Vagina (tissue), 2 donors: ENCODE results near the gene SIAE. TPM values are rescaled to one million over a fixed set of nuclear protein-coding genes. Genes with fewer than 3 reads are reported as not detected.
A peak's percentile ranks its signal among the peaks of the same experiment; 100 is the strongest.

Source experiments
- DNase-seq, 2 donors: peaks; one replicate each; pipeline ENCODE4 v3.0.0-alpha.2; 2017; ENCODE audit errors: extremely low spot score in 2 of 2
- H3K27ac ChIP-seq: fragments of 200-600 bp; sonication (generic); one replicate; pipeline ENCODE4 v1.5.1; 2019
- H3K27me3 ChIP-seq: fragments of 200-600 bp; sonication (generic); one replicate; pipeline ENCODE4 v1.5.1; 2019
- H3K36me3 ChIP-seq, 2 donors: fragments of 200-600 bp; sonication (generic); one replicate each; pipeline ENCODE4 v1.5.1; 2017 to 2019
- H3K4me1 ChIP-seq: fragments of 200-600 bp; sonication (generic); one replicate; pipeline ENCODE4 v1.5.1; 2019
- H3K4me3 ChIP-seq, 2 donors: fragments of 200-600 bp; sonication (generic); 1 replicate in 1 of 2; 2 replicates in 1 of 2; pipeline ENCODE4 v1.5.1; 2016 to 2019
- H3K9me3 ChIP-seq: fragments of 200-600 bp; sonication (generic); one replicate; pipeline ENCODE4 v1.5.1; 2019
- CTCF ChIP-seq, 3 experiments: fragments of 450-650 bp in 2 of 3; fragments of 200-600 bp in 1 of 3; sonication (generic) in 1 of 3; IDR thresholded peaks; one replicate each; pipeline ENCODE4 v1.5.1; 2017 to 2019; ENCODE audit warnings: antibody characterized with exemption in 3 of 3, mild to moderate bottlenecking in 2 of 3, moderate library complexity in 2 of 3
- POLR2A ChIP-seq, 2 donors: fragments of 450-650 bp; IDR thresholded peaks; one replicate each; pipeline ENCODE4 v1.6.1; 2017; ENCODE audit warnings: antibody characterized with exemption in 2 of 2, mild to moderate bottlenecking in 2 of 2, moderate library complexity in 2 of 2
- POLR2AphosphoS5 ChIP-seq, 2 donors: sonication (generic); formaldehyde crosslinking; IDR thresholded peaks; one replicate each; pipeline ENCODE4 v1.9.0; 2017; ENCODE audit warnings: antibody characterized with exemption in 2 of 2, mild to moderate bottlenecking in 2 of 2, low read depth in 1 of 2; ENCODE audit not compliant: insufficient read depth in 1 of 2
- intact Hi-C: fragments of 100-400 bp; cut with DNase I; formaldehyde crosslinking; loops from one replicate; pipeline ENCODE4 v1.15.1; 2023
- total RNA-seq: library from RNA; depleted of rRNA; stranded (reverse); fragments of >200 nt; gene quantifications from one replicate; pipeline ENCODE4 v1.2.3, GENCODE V29; 2016

Gene SIAE
- total RNA-seq, 1 donor from 2014 or later = 10.6 TPM

GRCh38 chr11:124633355-124633754, 40.2 kb downstream of the SIAE start:
- DNase-seq = no peak
- H3K36me3 ChIP-seq = peaks cover 3 to 44% of the 10 kb centered on the region in 2 donors
- intact Hi-C loops = no loop called here
- H3K27me3 ChIP-seq = no peaks in the 10 kb centered on the region
- TF ChIP-seq POLR2AphosphoS5 (IDR thresholded peaks at IDR 0.05; ENCODE audit: insufficient read depth in 1 of 2, low read depth in 1 of 2) (no peak), POLR2A (IDR thresholded peaks at IDR 0.05) (no peak), CTCF (IDR thresholded peaks at IDR 0.05) (no peak)
- H3K4me3 ChIP-seq = no peak overlapping the region
- H3K27ac ChIP-seq = no peak overlapping the region
- no peaks in the 10 kb centered on the region for H3K4me1 ChIP-seq
- no peaks in the 10 kb centered on the region for H3K9me3 ChIP-seq

GRCh38 chr11:124629961-124630360, 43.6 kb downstream of the SIAE start:
- peaks cover 3 to 70% of the 10 kb centered on the region in 2 donors for H3K36me3 ChIP-seq
- H3K9me3 ChIP-seq = no peaks in the 10 kb centered on the region
- H3K4me1 ChIP-seq = peaks cover 3% of the 10 kb centered on the region
- no peaks in the 10 kb centered on the region for H3K27me3 ChIP-seq
- H3K27ac ChIP-seq = no peak overlapping the region
- no peak for DNase-seq
- no peak overlapping the region for H3K4me3 ChIP-seq
- intact Hi-C loops = no loop called here
- no peak for TF ChIP-seq POLR2AphosphoS5 (IDR thresholded peaks at IDR 0.05; ENCODE audit: insufficient read depth in 1 of 2, low read depth in 1 of 2)
- TF ChIP-seq CTCF (IDR thresholded peaks at IDR 0.05) = no peak
- no peak for TF ChIP-seq POLR2A (IDR thresholded peaks at IDR 0.05)

GRCh38 chr11:124627546-124627945, 46.0 kb downstream of the SIAE start:
- intact Hi-C loops = no loop called here
- H3K9me3 ChIP-seq = no peaks in the 10 kb centered on the region
- no peak for DNase-seq
- peaks cover 3 to 55% of the 10 kb centered on the region in 2 donors for H3K36me3 ChIP-seq
- H3K4me3 ChIP-seq = no peak overlapping the region
- TF ChIP-seq POLR2A (IDR thresholded peaks at IDR 0.05) = no peak
- TF ChIP-seq POLR2AphosphoS5 (IDR thresholded peaks at IDR 0.05; ENCODE audit: insufficient read depth in 1 of 2, low read depth in 1 of 2) = no peak
- TF ChIP-seq CTCF (IDR thresholded peaks at IDR 0.05) = no peak
- no peak overlapping the region for H3K27ac ChIP-seq
- H3K27me3 ChIP-seq = no peaks in the 10 kb centered on the region
- peaks cover 21% of the 10 kb centered on the region for H3K4me1 ChIP-seq

GRCh38 chr11:124625504-124626168, 47.9 kb downstream of the SIAE start:
- Histone ChIP-seq H3K4me3 (no peak overlapping the region), H3K9me3 (no peaks in the 10 kb centered on the region), H3K27ac (no peak overlapping the region), H3K27me3 (no peaks in the 10 kb centered on the region), H3K36me3 (peaks cover 0 to 36% of the 10 kb centered on the region in 2 donors), H3K4me1 (peaks cover 30% of the 10 kb centered on the region)
- no peak for DNase-seq
- TF ChIP-seq POLR2A (IDR thresholded peaks at IDR 0.05) (no peak), POLR2AphosphoS5 (IDR thresholded peaks at IDR 0.05; ENCODE audit: insufficient read depth in 1 of 2, low read depth in 1 of 2) (no peak), CTCF (IDR thresholded peaks at IDR 0.05) (no peak)
- intact Hi-C loops = no loop called here

GRCh38 chr11:124623861-124624525, 49.5 kb downstream of the SIAE start:
- no peak for DNase-seq
- no peaks in the 10 kb centered on the region for H3K27me3 ChIP-seq
- H3K4me1 ChIP-seq = peaks cover 30% of the 10 kb centered on the region
- TF ChIP-seq POLR2A (IDR thresholded peaks at IDR 0.05) = no peak
- no peak for TF ChIP-seq POLR2AphosphoS5 (IDR thresholded peaks at IDR 0.05; ENCODE audit: insufficient read depth in 1 of 2, low read depth in 1 of 2)
- no peak for TF ChIP-seq CTCF (IDR thresholded peaks at IDR 0.05)
- peak overlapping the region; percentile 94 to 98 for H3K4me3 ChIP-seq
- peaks cover 0 to 27% of the 10 kb centered on the region in 2 donors for H3K36me3 ChIP-seq
- peak overlapping the region; percentile 84 for H3K27ac ChIP-seq
- intact Hi-C loops = no loop called here
- no peaks in the 10 kb centered on the region for H3K9me3 ChIP-seq
